ENCODE data around the gene TMEM171.

GRCh38 chr5:73179730-73180129 lies 59.4 kb downstream of the TMEM171 start:
- no peak for TF ChIP-seq CTCF (conservative IDR thresholded peaks at IDR 0.05)
- no peak for TF ChIP-seq ZFX (IDR thresholded peaks at IDR 0.05)
